Dedifferentiated amniotic fluid mesenchymal stem cell (primary cell): ENCODE data around the gene SEMA3A.
"Not testable (repeated sequence)": the region's sequence is repeated elsewhere in the genome, so short reads cannot be mapped to it uniquely, and the experiment has no call there.

Source experiments
- DNase-seq: peaks from one replicate; pipeline ENCODE4 v3.0.0-alpha.2; 2016; ENCODE audit errors: extremely low spot score

The SEMA3A gene

GRCh38 chr7:84154991-84155781, 39.4 kb downstream of the SEMA3A start:
- no peak for DNase-seq

GRCh38 chr7:84152995-84153394, 41.6 kb downstream of the SEMA3A start:
- no peak for DNase-seq

- DNase-seq = not testable (repeated sequence)
Measured at GRCh38 chr7:84150370-84150769, 44.2 kb downstream of the SEMA3A start.

- no peak for DNase-seq
Measured at GRCh38 chr7:84149573-84149972, 45.0 kb downstream of the SEMA3A start.

GRCh38 chr7:84145892-84146291, 48.7 kb downstream of the SEMA3A start:
- DNase-seq = no peak

- DNase-seq = no peak
Measured at GRCh38 chr7:84144935-84145334, 49.7 kb downstream of the SEMA3A start.

GRCh38 chr7:84144480-84144879, 50.1 kb downstream of the SEMA3A start:
- DNase-seq = no peak

- DNase-seq = no peak
Measured at GRCh38 chr7:84142726-84143125, 51.9 kb downstream of the SEMA3A start.

GRCh38 chr7:84139986-84140729, 54.4 kb downstream of the SEMA3A start:
- no peak for DNase-seq

GRCh38 chr7:84138411-84138810, 56.2 kb downstream of the SEMA3A start:
- DNase-seq = no peak

- DNase-seq = no peak
Measured at GRCh38 chr7:84137812-84138211, 56.8 kb downstream of the SEMA3A start.

- DNase-seq = no peak
Measured at GRCh38 chr7:84136809-84137208, 57.8 kb downstream of the SEMA3A start.

GRCh38 chr7:84136336-84136735, 58.3 kb downstream of the SEMA3A start:
- DNase-seq = no peak

- DNase-seq = no peak
Measured at GRCh38 chr7:84134169-84134568, 60.4 kb downstream of the SEMA3A start.

- DNase-seq = no peak
Measured at GRCh38 chr7:84125654-84126053, 68.9 kb downstream of the SEMA3A start.

- DNase-seq = peak; percentile 46
Measured at GRCh38 chr7:84123965-84124547, 70.5 kb downstream of the SEMA3A start.

GRCh38 chr7:84122582-84123360, 71.8 kb downstream of the SEMA3A start:
- DNase-seq = peak; percentile 24

GRCh38 chr7:84117304-84117703, 77.3 kb downstream of the SEMA3A start:
- no peak for DNase-seq

- DNase-seq = no peak
Measured at GRCh38 chr7:84113906-84114850, 80.4 kb downstream of the SEMA3A start.

- no peak for DNase-seq
Measured at GRCh38 chr7:84113286-84113685, 81.3 kb downstream of the SEMA3A start.

- DNase-seq = no peak
Measured at GRCh38 chr7:84112771-84113170, 81.8 kb downstream of the SEMA3A start.
